Measurements from ENCODE around the gene SYNJ2BP.
"Not testable (repeated sequence)": the region's sequence is repeated elsewhere in the genome, so short reads cannot be mapped to it uniquely, and the experiment has no call there.

The SYNJ2BP gene

GRCh38 chr14:70425354-70425753, 8.5 kb upstream of the SYNJ2BP start:
- H3K27ac ChIP-seq = no peak overlapping the region
- DNase-seq (ENCODE audit: low spot score) = no peak
- no peak overlapping the region for H3K4me3 ChIP-seq
- TF ChIP-seq CTCF (IDR thresholded peaks at IDR 0.05) = no peak

- Histone ChIP-seq H3K4me3 (no peak overlapping the region), H3K27ac (no peak overlapping the region)
- no peak for DNase-seq (ENCODE audit: low spot score)
- no peak for TF ChIP-seq CTCF (IDR thresholded peaks at IDR 0.05)
These were observed 5.6 kb upstream of the SYNJ2BP start for GRCh38 chr14:70422538-70422937.

GRCh38 chr14:70419270-70419931, 2.5 kb upstream of the SYNJ2BP start:
- H3K4me3 ChIP-seq; DNase-seq (ENCODE audit: low spot score); H3K27ac ChIP-seq: not testable (repeated sequence)

GRCh38 chr14:70416338-70416724, 559 bp downstream of the SYNJ2BP start:
- peak overlapping the region; percentile 52 to 59 for H3K27ac ChIP-seq
- no peak for DNase-seq (ENCODE audit: low spot score)
- TF ChIP-seq CTCF (IDR thresholded peaks at IDR 0.05) = no peak
- H3K4me3 ChIP-seq = peak overlapping the region; percentile 87

- no peak for DNase-seq (ENCODE audit: low spot score)
- Histone ChIP-seq H3K4me3 (peak overlapping the region; percentile 87), H3K27ac (no peak overlapping the region)
- TF ChIP-seq CTCF (IDR thresholded peaks at IDR 0.05) = no peak
These were observed 1.1 kb downstream of the SYNJ2BP start for GRCh38 chr14:70415788-70416187.

- Histone ChIP-seq H3K4me3 (no peak overlapping the region), H3K27ac (no peak overlapping the region)
- DNase-seq (ENCODE audit: low spot score) = no peak
- TF ChIP-seq CTCF (IDR thresholded peaks at IDR 0.05) = no peak
These were observed 9.3 kb downstream of the SYNJ2BP start for GRCh38 chr14:70407621-70408020.

GRCh38 chr14:70406216-70406615, 10.7 kb downstream of the SYNJ2BP start:
- H3K27ac ChIP-seq; H3K4me3 ChIP-seq; DNase-seq (ENCODE audit: low spot score): not testable (repeated sequence)

GRCh38 chr14:70403335-70403734, 13.6 kb downstream of the SYNJ2BP start:
- DNase-seq (ENCODE audit: low spot score); H3K27ac ChIP-seq; H3K4me3 ChIP-seq: not testable (repeated sequence)

- no peak for DNase-seq (ENCODE audit: low spot score)
- Histone ChIP-seq H3K27ac (no peak overlapping the region), H3K4me3 (no peak overlapping the region)
- TF ChIP-seq CTCF (IDR thresholded peaks at IDR 0.05) = no peak
These were observed 15.2 kb downstream of the SYNJ2BP start for GRCh38 chr14:70401643-70402042.

Measured in coronary artery (tissue), 2 donors.